Measurements from ENCODE around the gene NRN1.

- TF ChIP-seq CTCF (IDR thresholded peaks at IDR 0.05; ENCODE audit: low read length) (no peak), EZH2 (IDR thresholded peaks at IDR 0.05; ENCODE audit: borderline replicate concordance, low read length) (no peak)
These were observed 15.9 kb downstream of the NRN1 start for GRCh38 chr6:5990786-5991185.
